Mesenchymal stem cell (in vitro differentiated cells and primary cell): ENCODE results near the gene TTLL11.

ENCODE experiments used
- DNase-seq: peaks from one replicate; pipeline ENCODE4 v3.0.0-alpha.2; 2013
- H2AFZ ChIP-seq: one replicate; pipeline ENCODE4 v1.6.1; 2013; ENCODE audit warnings: low read depth, mild to moderate bottlenecking, control low read depth, inconsistent platforms, low read length, moderate library complexity
- H2AK5ac ChIP-seq: 2 replicates; pipeline ENCODE4 v1.6.1; 2013; ENCODE audit warnings: low read length, moderate library complexity, mild to moderate bottlenecking, inconsistent platforms; ENCODE audit not compliant: severe bottlenecking
- H2BK120ac ChIP-seq: one replicate; pipeline ENCODE4 v1.6.1; 2013; ENCODE audit warnings: low read depth, mild to moderate bottlenecking, inconsistent platforms, low read length, moderate library complexity
- H2BK12ac ChIP-seq, 2 experiments: one replicate each; pipeline ENCODE4 v1.6.1; 2013; ENCODE audit warnings: inconsistent platforms in 2 of 2, low read length in 2 of 2, mild to moderate bottlenecking in 2 of 2, moderate library complexity in 2 of 2, control low read depth in 1 of 2
- H2BK15ac ChIP-seq: one replicate; pipeline ENCODE4 v1.6.1; 2013; ENCODE audit warnings: mild to moderate bottlenecking, low read depth, inconsistent platforms; ENCODE audit not compliant: poor library complexity, severe bottlenecking
- H2BK5ac ChIP-seq: 2 replicates; pipeline ENCODE4 v1.6.1; 2013; ENCODE audit warnings: low read depth, mild to moderate bottlenecking, low read length, control low read depth, inconsistent platforms; ENCODE audit not compliant: poor library complexity, severe bottlenecking
- H3K14ac ChIP-seq, 2 experiments: one replicate each; pipeline ENCODE4 v1.6.1; 2013; ENCODE audit warnings: inconsistent platforms in 2 of 2, low read length in 2 of 2, control low read depth in 1 of 2, mild to moderate bottlenecking in 1 of 2, moderate library complexity in 1 of 2
- H3K18ac ChIP-seq, 2 experiments: one replicate each; pipeline ENCODE4 v1.6.1; 2013; ENCODE audit warnings: inconsistent platforms in 2 of 2, low read length in 2 of 2, control low read depth in 1 of 2, low read depth in 1 of 2, mild to moderate bottlenecking in 1 of 2
- H3K23ac ChIP-seq, 2 experiments: one replicate each; pipeline ENCODE4 v1.6.1; 2013; ENCODE audit warnings: inconsistent platforms in 2 of 2, low read length in 2 of 2, mild to moderate bottlenecking in 2 of 2, moderate library complexity in 2 of 2, control low read depth in 1 of 2
- H3K27ac ChIP-seq: 2 replicates; pipeline ENCODE4 v1.5.1; 2013; ENCODE audit warnings: mild to moderate bottlenecking, moderate library complexity, low read length, control low read depth, inconsistent platforms; ENCODE audit not compliant: poor library complexity, severe bottlenecking
- H3K27me3 ChIP-seq, 2 experiments: 2 replicates each; pipeline versions ENCODE4 v1.6.1 to v1.7.0; 2013; ENCODE audit warnings: low read length in 2 of 2, mild to moderate bottlenecking in 2 of 2, moderate library complexity in 2 of 2, control low read depth in 1 of 2, inconsistent platforms in 1 of 2; ENCODE audit not compliant: control insufficient read depth in 1 of 2, insufficient read depth in 1 of 2
- H3K36me3 ChIP-seq, 2 experiments: 2 replicates each; pipeline versions ENCODE4 v1.6.1 to v1.7.0; 2013; ENCODE audit warnings: low read length in 2 of 2, control low read depth in 1 of 2, inconsistent platforms in 1 of 2, low read depth in 1 of 2, mild to moderate bottlenecking in 1 of 2; ENCODE audit not compliant: insufficient read depth in 2 of 2, control insufficient read depth in 1 of 2
- H3K4ac ChIP-seq, 2 experiments: one replicate each; pipeline ENCODE4 v1.6.1; 2013; ENCODE audit warnings: inconsistent platforms in 2 of 2, low read length in 2 of 2, mild to moderate bottlenecking in 2 of 2, moderate library complexity in 2 of 2, control low read depth in 1 of 2, low read depth in 1 of 2
- H3K4me1 ChIP-seq: 2 replicates; pipeline ENCODE4 v1.6.1; 2013; ENCODE audit warnings: low read depth, low read length, control low read depth; ENCODE audit not compliant: control insufficient read depth, insufficient read depth
- H3K4me2 ChIP-seq: 2 replicates; pipeline ENCODE4 v1.6.1; 2013; ENCODE audit warnings: low read length, mild to moderate bottlenecking, inconsistent platforms; ENCODE audit not compliant: poor library complexity, severe bottlenecking
- H3K4me3 ChIP-seq, 2 experiments: 2 replicates each; pipeline versions ENCODE4 v1.5.1 to v1.7.0; 2013; ENCODE audit warnings: low read length in 2 of 2, mild to moderate bottlenecking in 2 of 2, control low read depth in 1 of 2, low read depth in 1 of 2; ENCODE audit not compliant: insufficient read depth in 1 of 2
- H3K79me1 ChIP-seq: replicated peaks from 2 replicates; pipeline ENCODE4 v1.6.1; 2013; ENCODE audit warnings: mild to moderate bottlenecking, control low read depth, low read length, inconsistent platforms; ENCODE audit not compliant: poor library complexity, severe bottlenecking
- H3K9ac ChIP-seq: 2 replicates; pipeline ENCODE4 v1.7.0; 2013; ENCODE audit warnings: mild to moderate bottlenecking, low read length, moderate library complexity
- H3K9me3 ChIP-seq: 2 replicates; pipeline ENCODE4 v1.7.0; 2013; ENCODE audit warnings: mild to moderate bottlenecking, low read length; ENCODE audit not compliant: control insufficient read depth
- H4K8ac ChIP-seq: one replicate; pipeline ENCODE4 v1.6.1; 2013; ENCODE audit warnings: inconsistent platforms, mild to moderate bottlenecking, low read length, moderate library complexity
- H4K91ac ChIP-seq: one replicate; pipeline ENCODE4 v1.6.1; 2013; ENCODE audit warnings: mild to moderate bottlenecking, low read length, inconsistent platforms
- WGBS: methylation state at CpG from one replicate; pipeline ENCODE4 v1.1.7; 2013; ENCODE audit warnings: mixed read lengths; 5-methylcytosine and 5-hydroxymethylcytosine counted together

Gene TTLL11

DNA sequence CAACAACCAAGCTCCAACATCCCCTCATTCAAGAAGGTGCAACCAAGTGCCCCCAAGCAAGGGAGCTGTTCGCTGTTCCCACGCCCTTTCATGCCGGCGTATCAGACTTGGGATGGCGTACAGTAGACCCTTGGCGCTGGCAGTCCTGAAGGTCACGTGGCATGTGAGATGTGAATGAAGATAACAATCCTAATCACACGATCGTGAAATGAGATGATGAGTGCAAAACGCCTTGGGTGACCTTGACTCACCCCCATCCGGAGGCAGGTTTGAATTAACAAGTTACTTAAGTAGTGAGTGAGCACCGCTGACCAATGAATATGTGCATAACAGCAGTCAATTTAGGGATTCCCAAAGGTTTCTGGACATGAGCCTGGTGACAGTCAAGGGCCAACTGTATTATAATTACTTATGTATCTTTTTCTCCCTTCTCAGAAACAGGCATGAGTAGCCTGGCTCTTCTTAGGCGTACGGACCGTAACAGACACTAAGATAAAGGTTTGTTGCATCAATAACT is 150.2 kb downstream of the TTLL11 start:
- Histone ChIP-seq H3K23ac (no peak overlapping the region), H3K9me3 (no peaks in the 10 kb centered on the region), H3K79me1 (peaks cover 2% of the 10 kb centered on the region), H2BK5ac (no peak overlapping the region), H3K4me2 (no peak overlapping the region), H2AFZ (no peak overlapping the region), H3K18ac (no peak overlapping the region), H2BK15ac (no peak overlapping the region), H3K4me1 (peaks cover 12% of the 10 kb centered on the region), H2AK5ac (no peak overlapping the region), H3K14ac (no peak overlapping the region), H3K36me3 (no peaks in the 10 kb centered on the region), H4K8ac (no peak overlapping the region), H4K91ac (no peak overlapping the region), H3K27ac (no peak overlapping the region), H3K4me3 (no peak overlapping the region), H3K4ac (no peak overlapping the region), H3K9ac (no peak overlapping the region), H3K27me3 (peaks cover 0 to 4% of the 10 kb centered on the region in 2 experiments), H2BK12ac (no peak overlapping the region), H2BK120ac (no peak overlapping the region)
- WGBS = 85% methylated on average over 12 of the region's 15 CpGs
- DNase-seq = no peak

DNA sequence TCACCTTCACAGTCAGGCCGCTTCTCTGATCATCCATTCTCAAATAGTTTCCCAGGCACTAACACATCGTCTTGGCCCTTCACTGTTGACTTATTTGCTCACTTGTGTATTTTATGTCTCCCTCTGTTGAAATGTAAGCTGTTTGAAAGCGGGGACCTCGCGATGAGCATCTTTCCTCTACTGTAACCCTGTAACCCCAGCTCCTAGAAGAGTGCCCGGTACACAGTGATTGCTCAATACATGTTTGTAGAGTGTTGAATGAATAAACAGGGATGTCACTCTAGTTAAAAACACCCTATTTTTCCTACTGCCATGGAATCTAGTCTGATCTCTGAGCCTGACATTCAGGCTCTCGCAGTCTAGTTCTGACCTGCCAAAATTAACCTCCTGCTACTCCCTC is 150.8 kb downstream of the TTLL11 start:
- no peak for DNase-seq
- H2BK5ac ChIP-seq = no peak overlapping the region
- no peak overlapping the region for H4K91ac ChIP-seq
- H3K4me3 ChIP-seq = no peak overlapping the region
- H3K4me1 ChIP-seq = peaks cover 12% of the 10 kb centered on the region
- no peak overlapping the region for H4K8ac ChIP-seq
- no peak overlapping the region for H3K14ac ChIP-seq
- no peak overlapping the region for H3K9ac ChIP-seq
- WGBS = 88% methylated on average over 2 of the region's 7 CpGs
- H2AFZ ChIP-seq = no peak overlapping the region
- H3K36me3 ChIP-seq = no peaks in the 10 kb centered on the region
- peaks cover 2% of the 10 kb centered on the region for H3K79me1 ChIP-seq
- H3K27ac ChIP-seq = no peak overlapping the region
- no peak overlapping the region for H2AK5ac ChIP-seq
- H2BK12ac ChIP-seq = no peak overlapping the region
- no peak overlapping the region for H3K4ac ChIP-seq
- no peak overlapping the region for H3K23ac ChIP-seq
- H2BK15ac ChIP-seq = no peak overlapping the region
- no peak overlapping the region for H3K18ac ChIP-seq
- no peak overlapping the region for H2BK120ac ChIP-seq
- H3K27me3 ChIP-seq = peaks cover 0 to 4% of the 10 kb centered on the region in 2 experiments
- H3K4me2 ChIP-seq = no peak overlapping the region
- H3K9me3 ChIP-seq = no peaks in the 10 kb centered on the region

- H3K79me1 ChIP-seq = peaks cover 2% of the 10 kb centered on the region
- no peak overlapping the region for H3K14ac ChIP-seq
- no peak overlapping the region for H3K4me3 ChIP-seq
- H3K23ac ChIP-seq = no peak overlapping the region
- H2BK15ac ChIP-seq = no peak overlapping the region
- H4K8ac ChIP-seq = no peak overlapping the region
- DNase-seq = no peak
- no peak overlapping the region for H3K4me2 ChIP-seq
- H2BK5ac ChIP-seq = no peak overlapping the region
- H4K91ac ChIP-seq = peak overlapping the region; percentile 18
- no peak overlapping the region for H3K18ac ChIP-seq
- H2AK5ac ChIP-seq = no peak overlapping the region
- H3K9me3 ChIP-seq = no peaks in the 10 kb centered on the region
- H3K36me3 ChIP-seq = no peaks in the 10 kb centered on the region
- peaks cover 5% of the 10 kb centered on the region for H3K4me1 ChIP-seq
- no peak overlapping the region for H2BK12ac ChIP-seq
- no peak overlapping the region for H3K9ac ChIP-seq
- peaks cover 0 to 4% of the 10 kb centered on the region in 2 experiments for H3K27me3 ChIP-seq
- WGBS = 60% methylated on average over 7 of the region's 10 CpGs
- H2BK120ac ChIP-seq = no peak overlapping the region
- no peak overlapping the region for H3K4ac ChIP-seq
- no peak overlapping the region for H2AFZ ChIP-seq
- no peak overlapping the region for H3K27ac ChIP-seq
Measured at GRCh38 chr9:121939643-121940042, 153.5 kb downstream of the TTLL11 start.

DNA sequence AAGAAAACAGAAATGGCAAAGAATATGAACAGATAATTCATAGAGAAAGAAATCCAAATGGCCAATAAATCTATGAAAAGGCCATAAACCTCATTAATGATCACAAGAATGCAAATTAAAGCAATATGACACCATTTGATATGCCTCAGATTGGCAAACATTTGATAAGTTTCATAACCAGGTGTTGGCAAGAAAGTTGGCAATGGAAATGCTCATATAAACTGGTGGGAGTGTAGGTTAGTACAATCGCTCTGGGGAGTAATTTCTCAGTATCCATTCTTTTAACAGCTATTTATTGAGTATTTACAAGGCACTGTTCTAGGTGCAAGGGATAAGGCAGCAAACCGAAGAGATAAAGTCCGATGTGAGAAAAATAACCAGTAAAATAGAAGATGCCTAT is 154.5 kb downstream of the TTLL11 start:
- H4K8ac ChIP-seq = no peak overlapping the region
- no peak overlapping the region for H2BK120ac ChIP-seq
- no peaks in the 10 kb centered on the region for H3K36me3 ChIP-seq
- H3K9me3 ChIP-seq = no peaks in the 10 kb centered on the region
- no peak overlapping the region for H3K9ac ChIP-seq
- no peak overlapping the region for H3K18ac ChIP-seq
- H2BK15ac ChIP-seq = no peak overlapping the region
- peaks cover 1% of the 10 kb centered on the region for H3K79me1 ChIP-seq
- H2BK5ac ChIP-seq = no peak overlapping the region
- H3K23ac ChIP-seq = no peak overlapping the region
- H3K4me1 ChIP-seq = peaks cover 3% of the 10 kb centered on the region
- no peak overlapping the region for H3K4me2 ChIP-seq
- no peak overlapping the region for H3K27ac ChIP-seq
- no peak overlapping the region for H3K14ac ChIP-seq
- H4K91ac ChIP-seq = no peak overlapping the region
- H3K27me3 ChIP-seq = peaks cover 0 to 4% of the 10 kb centered on the region in 2 experiments
- H2AFZ ChIP-seq = no peak overlapping the region
- H2AK5ac ChIP-seq = no peak overlapping the region
- no peak overlapping the region for H3K4me3 ChIP-seq
- DNase-seq = no peak
- WGBS = 100% methylated on average over 2 of the region's 3 CpGs
- H2BK12ac ChIP-seq = no peak overlapping the region
- H3K4ac ChIP-seq = no peak overlapping the region
